Measurements from ENCODE around the gene TAF10. TPM values are rescaled to one million over a fixed set of nuclear protein-coding genes. Genes with fewer than 3 reads are reported as not detected.

The TAF10 gene
- total RNA-seq, 2 donors from 2014 or later, result 115 to 215 TPM

- DNase-seq, result no peak
Measured at GRCh38 chr11:6567371-6567745, 44.7 kb downstream of the TAF10 start.

GRCh38 chr11:6566704-6567370 lies 45.2 kb downstream of the TAF10 start:
- peaks cover 10% of the 10 kb centered on the region for H3K4me1 ChIP-seq
- ATAC-seq (no peak), DNase-seq (no peak)
- H3K27me3 ChIP-seq, result no peaks in the 10 kb centered on the region
- 83 to 94% methylated on average over 12 to 13 of the region's 13 CpGs for WGBS, 2 donors
- TF ChIP-seq CTCF (IDR thresholded peaks at IDR 0.05), result no peak
- TF ChIP-seq POLR2A (IDR thresholded peaks at IDR 0.05), result no peak
- H3K4me3 ChIP-seq, result no peak overlapping the region
- H3K27ac ChIP-seq, result no peak overlapping the region
- H3K9me3 ChIP-seq, result no peaks in the 10 kb centered on the region
- intact Hi-C loops (cut with DNase I), result no loop called here
- no peaks in the 10 kb centered on the region for H3K36me3 ChIP-seq (replicated peaks in 1 of 2; ENCODE audit: insufficient read depth in 1 of 2, low read depth in 2 of 2)

More at GRCh38 chr11:6567371-6567745, 44.7 kb downstream of the TAF10 start:
- TF ChIP-seq CTCF (IDR thresholded peaks at IDR 0.05) (no peak), POLR2A (IDR thresholded peaks at IDR 0.05) (no peak)
- Histone ChIP-seq H3K27ac (no peak overlapping the region), H3K4me1 (peaks cover 10% of the 10 kb centered on the region), H3K36me3 (replicated peaks in 1 of 2; ENCODE audit: insufficient read depth in 1 of 2, low read depth in 2 of 2) (no peaks in the 10 kb centered on the region), H3K9me3 (no peaks in the 10 kb centered on the region), H3K27me3 (no peaks in the 10 kb centered on the region), H3K4me3 (no peak overlapping the region)
- intact Hi-C loops (cut with DNase I), result no loop called here
- no peak for ATAC-seq
- 82 to 100% methylated on average over 1 to 7 of the region's 7 CpGs for WGBS, 2 donors

GRCh38 chr11:6565988-6566703 lies 45.9 kb downstream of the TAF10 start:
- no peak for TF ChIP-seq CTCF (IDR thresholded peaks at IDR 0.05)
- no peak for TF ChIP-seq POLR2A (IDR thresholded peaks at IDR 0.05)
- ATAC-seq (no peak), DNase-seq (no peak)
- WGBS, 2 donors, result 80 to 84% methylated on average over 4 to 5 of the region's 5 CpGs
- H3K27ac ChIP-seq, result no peak overlapping the region
- H3K4me3 ChIP-seq, result no peak overlapping the region
- H3K4me1 ChIP-seq, result peaks cover 10% of the 10 kb centered on the region
- no peaks in the 10 kb centered on the region for H3K27me3 ChIP-seq
- no peaks in the 10 kb centered on the region for H3K36me3 ChIP-seq (replicated peaks in 1 of 2; ENCODE audit: insufficient read depth in 1 of 2, low read depth in 2 of 2)
- no peaks in the 10 kb centered on the region for H3K9me3 ChIP-seq
- intact Hi-C loops (cut with DNase I), result no loop called here

GRCh38 chr11:6565325-6565724 lies 46.7 kb downstream of the TAF10 start:
- peaks cover 10% of the 10 kb centered on the region for H3K4me1 ChIP-seq
- no peak for ATAC-seq
- H3K4me3 ChIP-seq, result no peak overlapping the region
- H3K36me3 ChIP-seq (replicated peaks in 1 of 2; ENCODE audit: insufficient read depth in 1 of 2, low read depth in 2 of 2), result no peaks in the 10 kb centered on the region
- no peak for TF ChIP-seq POLR2A (IDR thresholded peaks at IDR 0.05)
- no peak for TF ChIP-seq CTCF (IDR thresholded peaks at IDR 0.05)
- no peak overlapping the region for H3K27ac ChIP-seq
- no peaks in the 10 kb centered on the region for H3K9me3 ChIP-seq
- intact Hi-C loops (cut with DNase I), result no loop called here
- WGBS, 2 donors, result 58 to 83% methylated on average over 2 of the region's 2 CpGs
- DNase-seq, result no peak
- no peaks in the 10 kb centered on the region for H3K27me3 ChIP-seq
